ENCODE data around the gene SOS2. TPM values are rescaled to one million over a fixed set of nuclear protein-coding genes. Genes with fewer than 3 reads are reported as not detected.

The SOS2 gene
- total RNA-seq, 2 experiments from 2014 or later: 16.5 to 25.2 TPM

DNA sequence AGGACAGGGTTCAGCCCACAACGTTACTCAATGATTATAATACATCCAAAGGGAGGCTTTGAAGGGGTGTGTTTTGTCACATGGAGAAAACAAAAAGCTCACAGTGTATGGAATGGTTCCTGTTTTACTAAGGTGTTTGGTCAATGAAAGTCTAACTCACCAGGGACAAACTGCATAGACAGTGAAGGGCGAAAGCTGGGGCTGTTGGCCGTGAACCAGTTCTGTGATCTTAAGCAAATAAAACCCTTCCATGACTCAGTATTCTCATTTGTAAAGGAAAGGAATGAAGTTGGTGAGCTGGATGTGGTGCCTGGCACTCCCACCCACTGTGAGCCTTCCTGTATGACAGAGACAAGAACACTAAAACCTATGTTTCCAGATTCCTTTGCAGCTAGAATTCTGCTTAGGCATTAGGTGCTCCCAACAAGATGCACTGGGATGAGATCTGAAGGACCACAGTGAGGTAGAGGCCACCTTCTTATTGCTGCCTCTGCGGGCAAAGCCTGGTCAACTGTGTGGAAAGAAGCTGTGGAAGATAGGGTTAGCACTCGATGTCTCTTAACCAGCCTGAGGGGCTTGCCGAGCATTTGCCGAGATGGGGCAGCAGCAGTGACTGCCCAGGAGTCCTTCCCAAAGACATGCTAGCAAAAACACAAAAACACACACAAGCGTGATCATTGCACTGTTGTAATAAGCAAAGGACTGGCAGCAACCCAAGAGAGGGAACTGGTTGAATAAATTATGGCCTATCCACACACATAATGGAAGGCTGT, 163.5 kb downstream of the SOS2 start:
- CTCF ChIA-PET (ENCODE audit: unreplicated experiment): no interaction called here
- intact Hi-C loops (cut with micrococcal nuclease; ENCODE audit: unreplicated experiment): no loop called here
- H3K4me3 ChIP-seq (ENCODE audit: low read depth, low read length, poor library complexity, severe bottlenecking): no peak overlapping the region
- H2AFZ ChIP-seq (ENCODE audit: low read length): no peak overlapping the region
- no peaks in the 10 kb centered on the region for H3K36me3 ChIP-seq (ENCODE audit: insufficient read depth, low read length)
- BruUV-seq (replicated peaks): no TSS peak
- H4K20me1 ChIP-seq (ENCODE audit: insufficient read depth, low read length): no peaks in the 10 kb centered on the region
- no peak overlapping the region for H3K4me2 ChIP-seq (ENCODE audit: low read length)
- H3K9me3 ChIP-seq (ENCODE audit: low read length): no peaks in the 10 kb centered on the region
- POLR2A ChIA-PET: interaction anchor here (0.6 kb wide), 1 partner anchor 184 kb away, joined by 4 read pairs; no protein-coding TSS in a partner anchor
- TF ChIP-seq, protein P1, sequence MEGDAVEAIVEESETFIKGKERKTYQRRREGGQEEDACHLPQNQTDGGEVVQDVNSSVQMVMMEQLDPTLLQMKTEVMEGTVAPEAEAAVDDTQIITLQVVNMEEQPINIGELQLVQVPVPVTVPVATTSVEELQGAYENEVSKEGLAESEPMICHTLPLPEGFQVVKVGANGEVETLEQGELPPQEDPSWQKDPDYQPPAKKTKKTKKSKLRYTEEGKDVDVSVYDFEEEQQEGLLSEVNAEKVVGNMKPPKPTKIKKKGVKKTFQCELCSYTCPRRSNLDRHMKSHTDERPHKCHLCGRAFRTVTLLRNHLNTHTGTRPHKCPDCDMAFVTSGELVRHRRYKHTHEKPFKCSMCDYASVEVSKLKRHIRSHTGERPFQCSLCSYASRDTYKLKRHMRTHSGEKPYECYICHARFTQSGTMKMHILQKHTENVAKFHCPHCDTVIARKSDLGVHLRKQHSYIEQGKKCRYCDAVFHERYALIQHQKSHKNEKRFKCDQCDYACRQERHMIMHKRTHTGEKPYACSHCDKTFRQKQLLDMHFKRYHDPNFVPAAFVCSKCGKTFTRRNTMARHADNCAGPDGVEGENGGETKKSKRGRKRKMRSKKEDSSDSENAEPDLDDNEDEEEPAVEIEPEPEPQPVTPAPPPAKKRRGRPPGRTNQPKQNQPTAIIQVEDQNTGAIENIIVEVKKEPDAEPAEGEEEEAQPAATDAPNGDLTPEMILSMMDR (conservative IDR thresholded peaks at IDR 0.05; ENCODE audit: low read length): no peak
- TF ChIP-seq EZH2phosphoT487 (IDR thresholded peaks at IDR 0.05; ENCODE audit: borderline replicate concordance, low read depth, low read length): no peak
- H3K27ac ChIP-seq (ENCODE audit: low read depth, low read length, poor library complexity, severe bottlenecking): no peak overlapping the region
- no peaks in the 10 kb centered on the region for H3K9me2 ChIP-seq (ENCODE audit: insufficient read depth, low read length)
- no peak for DNase-seq (ENCODE audit: low spot score)
- peaks cover 30% of the 10 kb centered on the region for H3K4me1 ChIP-seq (ENCODE audit: insufficient read depth, low read length, poor library complexity, severe bottlenecking)
- H3K79me2 ChIP-seq (ENCODE audit: insufficient read depth, low read depth, low read length): no peaks in the 10 kb centered on the region

Small RNA genes lying within 50 kb of the gene (small RNA-seq; reads per million reads assigned to genes)
- gene RF00019: not detected

Other genes starting within 250 kb of the SOS2 start
- gene VCPKMT, start 115.0 kb downstream of the SOS2 start, total RNA-seq (2014; rRNA removed; shearing (Covaris generic)): 13.3 and 13.5 TPM in 2 replicates
- gene VCPKMT, start 115.0 kb downstream of the SOS2 start, total RNA-seq (2022): 12.6 and 12.9 TPM in 2 replicates
- 8.7 and 10.0 TPM in 2 replicates for gene L2HGDH, start 80.7 kb upstream of the SOS2 start, total RNA-seq (2014; rRNA removed; shearing (Covaris generic))
- gene L2HGDH, start 80.7 kb upstream of the SOS2 start, total RNA-seq (2022): 14.6 and 19.8 TPM in 2 replicates
- 5.8 and 13.8 TPM in 2 replicates for gene DMAC2L, start 80.7 kb upstream of the SOS2 start, total RNA-seq (2014; rRNA removed; shearing (Covaris generic))
- 31.3 and 33.0 TPM in 2 replicates for gene DMAC2L, start 80.7 kb upstream of the SOS2 start, total RNA-seq (2022)
- gene CDKL1, start 165.3 kb upstream of the SOS2 start, total RNA-seq (2014; rRNA removed; shearing (Covaris generic)): 0.09 TPM in 1 of 2 replicates, not detected in the other
- gene CDKL1, start 165.3 kb upstream of the SOS2 start, total RNA-seq (2022): 0.22 and 0.36 TPM in 2 replicates

Measured in OCI-LY7 (cell line).